NCI-H1105 (cell line): ENCODE measurements around the gene CDHR4.
"Not testable (repeated sequence)": the region's sequence is repeated elsewhere in the genome, so short reads cannot be mapped to it uniquely, and the experiment has no call there.

ENCODE experiments used
- DNase-seq: peaks from one replicate; lab custom pipeline; 2025; lab: John Stamatoyannopoulos, UW

CDHR4 gene

DNA sequence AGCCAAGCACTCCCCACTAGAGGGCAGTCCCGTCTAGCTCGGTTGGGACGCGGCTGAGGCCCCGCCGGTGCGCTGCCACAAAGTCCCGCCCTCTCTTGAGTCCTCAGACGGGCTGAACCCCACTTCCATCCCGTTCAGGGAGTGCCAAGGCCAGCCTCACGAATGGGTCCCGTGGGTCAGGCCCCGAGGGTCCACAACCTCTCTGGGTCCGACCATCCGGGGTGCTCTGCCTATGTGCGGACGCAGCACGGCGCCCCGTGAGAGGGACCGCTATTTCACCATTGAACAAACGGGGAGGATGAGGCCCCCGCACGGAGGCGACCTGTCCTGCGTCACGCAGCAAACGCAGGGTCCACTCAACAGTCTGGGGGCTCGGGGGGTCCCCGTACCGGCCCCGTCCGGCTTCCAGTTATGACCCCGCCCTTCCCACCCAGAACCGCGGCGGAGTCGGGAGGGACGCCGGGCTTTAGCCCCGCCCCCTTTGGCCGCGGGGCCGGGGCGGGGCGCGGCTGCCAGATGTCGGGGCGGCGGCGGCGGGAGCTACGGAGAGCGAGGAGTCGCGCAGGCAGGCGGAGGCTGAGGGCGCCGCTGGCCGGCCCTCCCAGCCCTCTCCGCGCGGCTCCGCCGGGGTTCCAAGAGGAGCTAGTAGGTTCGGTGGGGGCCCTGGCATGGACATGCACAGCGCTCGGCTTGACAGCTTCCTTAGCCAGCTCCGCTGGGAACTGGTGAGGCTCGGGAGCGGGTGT, 3.2 kb upstream of the CDHR4 start, which contains the start of gene INKA1:
TSS of gene INKA1 (plus strand) at position 543 of the 746 bp plus-strand sequence. CDS start at position 675, 132 bp downstream.
- peak; percentile 66 for DNase-seq

DNA sequence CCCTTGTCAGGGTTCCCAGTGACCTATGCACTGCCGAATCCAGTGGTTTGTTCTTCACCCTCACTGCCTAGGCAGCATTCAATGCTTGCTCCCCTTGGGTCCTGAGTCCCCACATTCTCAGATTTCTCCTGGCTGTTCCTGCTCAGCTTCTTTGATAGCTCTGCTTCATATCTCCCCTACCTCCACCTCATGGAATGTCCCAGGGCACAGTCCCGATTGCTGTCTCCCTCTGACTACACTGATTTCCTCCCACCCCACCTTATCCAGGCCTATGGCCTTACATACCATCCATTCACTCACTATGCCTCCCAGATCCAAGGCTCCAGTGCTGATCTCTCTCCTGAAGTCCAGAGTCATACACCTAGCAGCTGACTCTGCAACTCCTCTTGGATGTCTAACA, 1.5 kb upstream of the CDHR4 start:
- DNase-seq, result no peak

DNA sequence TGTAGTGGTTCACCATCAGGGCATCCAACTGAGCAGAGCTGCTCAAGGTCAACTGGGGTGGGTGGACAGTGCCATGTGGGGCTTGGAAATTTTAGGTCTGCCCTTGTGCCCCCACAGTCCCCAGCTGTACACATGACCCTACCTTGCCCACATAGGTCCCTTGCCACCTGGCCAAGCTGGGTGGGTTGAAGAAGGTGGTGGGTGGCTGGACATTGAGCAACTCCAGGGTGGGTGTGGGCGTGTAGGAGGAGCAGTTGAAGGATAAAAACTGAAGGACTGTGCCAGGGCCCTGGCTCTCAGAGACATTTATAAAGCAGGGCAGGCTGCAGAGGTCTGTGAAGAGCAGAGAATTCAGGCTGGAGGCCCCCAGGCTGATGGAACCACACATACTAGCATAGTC, 568 bp downstream of the CDHR4 start:
- no peak for DNase-seq

DNA sequence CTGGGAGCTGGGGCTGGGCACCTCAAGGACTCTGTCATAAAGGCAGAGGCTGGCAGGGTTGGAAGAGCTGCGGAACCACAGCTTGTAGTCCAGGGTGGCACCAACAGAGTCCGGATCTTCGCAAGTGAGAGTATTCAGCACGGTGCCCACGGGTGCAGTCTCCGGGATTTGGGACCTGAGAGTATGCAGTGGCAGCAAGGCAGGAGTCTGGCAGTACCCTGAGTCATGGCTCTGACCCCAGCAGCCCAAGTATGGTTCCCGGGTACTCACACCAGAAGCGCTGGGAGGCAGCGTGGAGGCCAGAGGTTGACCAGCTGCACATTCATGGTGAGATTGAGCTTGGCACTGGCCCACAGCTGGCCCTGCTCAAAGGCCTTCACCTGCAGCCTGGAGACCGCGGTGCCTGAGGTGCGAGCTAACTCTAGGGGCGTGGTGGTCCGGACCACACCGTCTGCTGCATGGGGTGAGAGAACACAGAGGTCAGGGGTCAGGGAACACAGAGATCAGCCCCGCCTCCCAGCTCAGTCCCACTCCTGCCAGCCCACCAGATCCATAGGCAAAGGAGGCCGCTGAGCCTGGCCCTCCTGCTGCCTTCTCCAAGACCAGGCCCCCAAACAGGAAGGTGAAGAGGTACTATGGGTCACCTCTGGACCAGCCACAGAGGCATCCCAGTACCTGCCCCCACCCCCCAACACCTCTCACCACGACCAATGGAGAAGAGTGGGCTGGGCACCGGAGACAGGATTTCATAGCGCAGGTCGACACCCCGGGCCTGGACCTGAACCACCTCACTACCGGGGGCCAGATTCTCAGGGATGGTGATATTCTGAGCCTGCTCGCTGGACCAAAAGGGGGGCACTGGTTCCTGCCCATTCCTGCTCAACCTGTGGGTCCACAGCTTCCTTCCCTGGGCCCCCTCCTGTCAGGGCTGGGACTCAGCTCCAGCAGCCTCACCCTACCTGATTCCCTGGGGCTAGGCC, 4.5 kb downstream of the CDHR4 start:
- DNase-seq, result no peak

DNA sequence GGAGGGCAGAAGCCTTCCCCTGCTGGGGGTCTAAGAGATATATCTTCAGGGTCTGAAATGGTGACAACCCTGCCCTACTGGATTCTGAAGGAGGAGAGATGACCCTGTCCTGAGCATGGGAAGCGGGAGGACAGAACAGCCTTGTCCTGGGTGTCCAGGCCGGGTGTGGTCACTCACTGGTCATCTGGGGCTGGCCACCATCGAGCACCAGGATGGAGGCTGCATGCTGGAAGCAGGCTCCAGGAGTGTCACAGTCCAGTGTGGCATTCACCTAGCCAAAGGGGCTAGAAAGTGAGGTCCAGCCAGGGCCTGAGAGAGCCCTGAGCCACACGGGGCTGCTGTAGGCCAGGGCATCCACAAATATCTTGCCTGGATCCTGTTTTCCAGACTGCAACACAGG, 5.2 kb downstream of the CDHR4 start:
- no peak for DNase-seq

DNA sequence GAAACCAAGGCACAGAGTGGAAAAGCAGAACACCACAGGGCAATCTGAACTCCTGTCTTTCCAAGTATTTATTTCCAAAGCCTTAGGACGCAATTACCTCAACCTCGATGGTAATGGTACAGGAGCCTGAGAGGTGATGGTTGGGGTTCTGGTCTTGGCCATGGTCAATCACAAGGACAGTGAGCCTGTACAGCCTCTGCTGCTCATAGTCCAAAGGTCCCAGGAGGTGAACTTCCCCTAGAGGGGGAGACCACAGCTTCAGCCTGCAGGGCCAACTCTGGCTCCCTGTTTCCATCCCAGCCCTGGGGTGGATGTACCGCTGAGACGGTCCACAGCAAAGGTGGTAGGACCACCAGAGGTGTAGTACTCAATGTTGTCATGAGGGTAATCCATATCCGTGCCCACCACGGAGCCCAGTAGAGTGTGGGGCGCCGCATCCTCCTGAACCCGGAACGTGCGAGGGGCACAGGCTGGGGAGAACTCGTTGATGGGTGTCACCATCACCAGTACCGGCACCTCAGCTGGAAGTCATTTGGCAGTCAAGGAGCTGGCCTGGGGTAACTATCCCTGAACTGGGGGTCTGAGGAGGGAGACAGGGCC, 6.1 kb downstream of the CDHR4 start:
- DNase-seq, result no peak

DNA sequence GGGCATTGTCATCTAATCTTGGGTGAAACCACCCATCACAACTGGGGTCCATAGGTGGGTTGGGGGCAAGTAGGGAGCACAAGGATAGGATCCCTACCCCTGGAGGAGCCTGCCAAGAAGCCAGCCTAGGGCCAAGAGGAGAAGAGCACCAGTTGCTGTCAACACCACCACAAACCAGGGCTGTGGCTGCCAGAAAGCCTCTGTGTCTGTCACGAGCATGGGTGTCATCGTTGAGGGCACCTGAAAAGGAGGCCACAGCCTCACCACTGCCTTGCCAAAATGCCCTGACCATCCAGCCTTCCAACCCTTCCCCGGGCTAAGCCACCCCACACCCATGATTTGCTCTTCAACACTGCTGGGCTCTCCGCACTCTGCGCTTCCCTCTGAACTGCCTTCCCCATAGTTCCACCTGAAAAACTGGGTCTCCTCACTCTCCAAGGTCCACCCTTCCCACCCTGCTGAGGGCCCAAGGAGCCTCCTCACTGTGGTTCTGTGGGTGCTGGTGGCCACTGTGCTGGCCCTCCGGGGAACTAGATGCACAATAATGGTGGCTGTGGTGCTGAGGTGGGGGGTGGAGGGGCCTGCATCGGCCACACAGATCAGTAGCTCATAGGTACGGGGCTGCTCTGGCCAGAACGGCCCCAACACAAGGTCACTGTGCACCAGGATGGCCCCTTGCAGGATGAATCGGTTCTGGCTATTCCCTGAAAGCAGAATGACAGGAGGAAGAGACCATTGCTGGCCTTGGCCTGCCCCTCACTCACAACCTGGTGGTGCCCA, 7.1 kb downstream of the CDHR4 start:
- no peak for DNase-seq

DNA sequence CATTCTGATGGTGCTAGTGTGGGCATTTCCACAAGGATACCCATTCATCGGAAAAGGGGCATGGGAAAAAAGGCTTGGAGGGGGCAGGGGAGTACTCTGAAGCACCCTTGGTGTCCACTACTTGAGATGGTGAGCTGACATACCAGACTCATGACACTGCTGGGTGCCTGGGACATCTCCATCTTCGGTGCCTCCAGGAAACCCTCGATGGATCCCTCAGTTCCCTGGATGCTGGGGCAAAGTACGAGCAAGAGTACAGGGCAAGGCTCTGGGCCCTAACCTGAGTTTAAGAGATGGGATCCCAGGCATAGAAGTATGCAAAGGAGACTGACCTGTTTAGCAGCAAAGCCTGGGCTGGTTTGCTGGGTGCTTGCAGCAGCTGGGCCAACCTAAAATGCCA, 8.1 kb downstream of the CDHR4 start:
- no peak for DNase-seq

DNA sequence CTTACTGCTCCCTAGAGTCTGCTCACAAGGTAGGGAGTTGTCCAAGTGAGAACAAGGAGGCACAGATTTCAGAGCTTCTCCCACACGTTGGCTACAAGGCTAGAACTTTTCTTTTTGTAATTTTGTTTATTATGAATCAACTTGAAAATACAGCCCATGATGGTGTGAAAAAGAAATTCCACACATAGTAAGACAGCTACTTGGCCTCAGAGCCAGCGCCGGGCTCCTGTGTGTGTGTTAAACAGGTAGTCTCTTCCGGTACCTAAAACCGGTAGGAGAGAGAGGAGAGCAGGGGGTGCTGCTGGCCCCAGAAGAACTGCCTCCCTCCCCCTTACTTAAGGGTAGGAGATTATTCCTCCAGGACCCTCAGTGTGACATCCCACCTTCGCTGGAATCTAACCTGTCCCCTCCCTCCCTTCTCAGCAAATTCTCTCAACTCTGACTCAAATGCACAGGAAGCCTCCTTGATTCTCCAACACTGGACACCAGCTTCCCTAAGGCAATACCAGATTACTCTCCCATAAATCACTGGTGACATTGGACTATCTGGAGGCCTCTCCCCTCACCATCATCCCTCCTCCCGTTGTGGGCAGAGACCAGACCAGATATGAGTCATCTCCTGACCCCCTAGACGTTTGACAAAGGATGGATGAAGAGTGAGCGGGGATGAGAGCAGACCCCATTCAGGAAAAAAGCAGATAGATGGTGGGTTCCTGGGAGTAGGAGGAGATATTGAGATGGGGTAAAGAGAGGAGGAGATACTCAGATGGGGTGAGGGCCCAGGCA, 8.9 kb downstream of the CDHR4 start:
- no peak for DNase-seq

DNA sequence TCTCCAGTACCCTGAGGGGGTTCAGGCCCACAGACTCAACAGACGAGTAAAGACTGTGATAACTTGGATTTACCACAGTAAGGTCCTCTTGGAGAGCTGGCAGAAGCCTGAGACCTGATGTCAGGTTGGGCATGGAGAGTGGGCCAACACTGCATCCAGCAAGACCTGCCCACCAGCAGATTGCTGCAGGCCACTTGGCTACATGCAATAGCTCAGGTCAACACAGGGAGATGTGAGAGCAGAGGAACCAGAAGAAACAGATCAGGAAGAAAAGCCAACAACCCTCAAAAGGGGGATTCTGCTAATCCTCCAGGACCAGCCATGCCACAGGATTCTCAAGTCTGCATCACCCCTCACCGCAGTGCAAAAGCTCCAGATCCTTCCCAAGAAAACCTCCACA, 11.6 kb downstream of the CDHR4 start:
- no peak for DNase-seq

DNA sequence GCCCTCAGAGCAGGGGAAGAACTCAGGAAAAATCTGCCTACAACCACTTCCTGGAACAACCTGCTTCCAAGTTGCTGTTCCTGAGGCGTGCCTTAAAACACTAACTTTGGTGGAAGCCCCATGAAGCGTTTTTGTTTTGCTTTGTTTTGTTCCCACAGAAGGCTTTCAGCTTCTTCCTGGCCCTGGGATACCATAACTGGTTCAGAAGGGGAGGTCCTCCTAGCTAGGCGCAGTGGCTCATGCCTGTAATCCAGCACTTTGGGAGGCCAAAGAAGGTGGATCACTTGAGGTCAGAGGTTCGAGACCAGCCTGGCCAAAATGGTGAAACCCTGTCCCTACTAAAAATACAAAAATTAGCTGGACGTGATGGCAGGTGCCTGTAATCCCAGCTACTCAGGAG, 12.1 kb downstream of the CDHR4 start:
- DNase-seq, result no peak

DNA sequence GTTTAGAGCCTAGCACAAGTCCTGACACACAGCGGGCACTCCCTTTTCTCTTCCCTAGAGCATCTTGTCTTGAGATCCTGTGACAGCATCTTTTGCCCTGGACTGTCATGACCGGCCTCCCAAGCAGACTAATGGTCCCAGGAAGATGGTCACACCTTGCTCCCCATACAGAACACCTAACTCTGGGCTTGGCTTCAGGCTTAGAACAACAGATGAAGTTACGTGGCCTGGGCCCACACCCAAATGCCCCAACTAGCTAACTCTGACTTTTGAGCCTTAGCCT, 12.6 kb downstream of the CDHR4 start:
- no peak for DNase-seq

DNA sequence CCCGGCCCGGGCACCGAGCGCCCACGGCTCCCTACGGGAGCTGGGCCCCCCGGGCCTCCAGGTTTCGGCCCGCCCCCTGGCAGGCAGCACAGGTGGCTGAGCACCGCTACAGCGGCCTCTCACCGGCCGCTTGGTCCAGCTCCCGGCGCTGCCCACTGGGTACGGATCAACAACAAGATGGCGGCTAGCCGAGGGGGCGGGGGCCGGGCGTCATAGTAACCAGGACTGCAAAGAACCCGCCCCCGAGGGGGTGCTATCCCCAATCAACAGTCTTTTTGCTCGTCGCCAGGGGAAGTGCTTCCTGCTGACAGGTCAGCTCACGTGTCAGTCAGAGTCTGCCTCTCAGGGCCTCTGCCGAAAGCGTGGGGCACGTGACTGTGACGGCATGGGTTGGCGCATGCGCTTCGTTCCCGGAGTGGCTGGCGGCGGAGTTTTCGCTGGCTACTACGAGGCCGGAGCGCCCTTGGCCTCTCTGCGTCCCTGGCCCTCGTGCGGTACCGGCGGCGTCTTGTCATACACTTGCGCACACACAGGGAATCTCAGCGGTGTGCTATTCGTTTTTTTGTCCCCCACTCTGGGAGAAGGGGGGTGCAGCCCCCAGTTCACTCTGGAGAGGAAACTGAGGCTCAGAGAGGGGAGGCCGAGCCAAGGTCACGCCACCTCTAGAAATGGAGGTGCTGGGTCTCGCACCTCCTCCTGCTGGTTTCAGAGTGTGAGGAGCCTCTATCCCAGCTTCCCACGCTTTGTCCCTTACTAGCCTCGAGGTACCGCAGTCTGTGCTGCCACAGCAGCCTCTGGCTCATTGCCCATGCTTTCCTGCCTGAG, 13.1 kb downstream of the CDHR4 start, which contains the start of gene IP6K1:
TSS of gene IP6K1 (minus strand) at position 186 of the 825 bp plus-strand sequence. CDS start 38,502 bp downstream, outside the sequence.
- DNase-seq, result peak; percentile 93

DNA sequence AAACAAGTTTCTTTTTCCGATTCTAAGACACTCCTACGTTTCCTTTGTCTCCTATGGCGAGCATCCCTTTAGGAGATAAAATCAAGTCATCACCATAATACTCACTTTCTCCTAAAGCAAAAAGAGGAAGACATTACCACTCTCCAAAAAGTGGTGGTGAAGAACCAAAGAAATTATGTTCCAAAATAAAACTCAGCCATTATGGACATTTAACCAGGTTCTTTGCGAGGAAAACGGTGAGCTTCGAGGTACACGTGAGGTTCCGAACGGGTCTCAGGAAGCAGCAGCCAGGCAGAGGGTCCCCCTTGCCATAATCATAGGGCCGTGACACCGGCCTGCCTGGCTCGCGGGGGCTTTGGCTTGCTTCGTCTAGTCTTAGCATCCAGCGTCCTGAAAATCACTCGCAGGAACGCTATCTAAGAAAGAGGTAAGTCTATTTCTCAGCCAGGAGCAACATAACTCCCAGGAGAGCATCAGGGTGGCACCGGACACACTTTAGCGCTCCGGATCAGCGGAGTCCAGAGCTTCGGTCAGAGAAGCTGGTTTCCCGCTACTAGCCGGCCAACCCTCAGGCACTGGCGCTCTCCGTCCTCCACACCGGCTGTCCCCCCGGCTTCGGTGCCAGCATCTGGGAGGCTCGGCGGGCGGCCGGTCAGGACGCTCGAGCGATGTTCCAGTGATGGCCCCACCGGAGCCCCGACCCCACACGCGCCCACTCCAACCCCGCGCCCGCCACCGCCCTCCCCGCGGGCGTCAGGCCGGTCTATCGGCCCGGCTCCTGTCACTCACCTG, 13.9 kb downstream of the CDHR4 start:
- no peak for DNase-seq

DNA sequence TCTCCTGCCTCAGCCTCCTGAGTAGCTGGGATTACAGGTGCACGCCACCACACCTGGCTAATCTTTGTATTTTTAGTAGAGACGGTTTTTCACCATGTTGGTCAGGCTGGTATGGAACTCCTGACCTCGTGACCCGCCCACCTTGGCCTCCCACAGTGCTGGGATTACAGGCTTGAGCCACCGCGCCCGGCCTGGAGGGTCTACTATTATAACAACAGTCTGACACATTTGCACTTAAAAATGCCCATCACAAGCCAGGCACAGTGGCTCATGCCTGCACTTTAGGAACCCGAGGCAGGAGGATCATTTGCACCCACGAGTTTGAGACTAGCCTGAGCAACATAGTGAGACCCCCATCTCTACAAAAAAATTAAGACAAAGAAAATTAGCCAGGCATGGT, 17.4 kb downstream of the CDHR4 start:
- DNase-seq, result not testable (repeated sequence)

DNA sequence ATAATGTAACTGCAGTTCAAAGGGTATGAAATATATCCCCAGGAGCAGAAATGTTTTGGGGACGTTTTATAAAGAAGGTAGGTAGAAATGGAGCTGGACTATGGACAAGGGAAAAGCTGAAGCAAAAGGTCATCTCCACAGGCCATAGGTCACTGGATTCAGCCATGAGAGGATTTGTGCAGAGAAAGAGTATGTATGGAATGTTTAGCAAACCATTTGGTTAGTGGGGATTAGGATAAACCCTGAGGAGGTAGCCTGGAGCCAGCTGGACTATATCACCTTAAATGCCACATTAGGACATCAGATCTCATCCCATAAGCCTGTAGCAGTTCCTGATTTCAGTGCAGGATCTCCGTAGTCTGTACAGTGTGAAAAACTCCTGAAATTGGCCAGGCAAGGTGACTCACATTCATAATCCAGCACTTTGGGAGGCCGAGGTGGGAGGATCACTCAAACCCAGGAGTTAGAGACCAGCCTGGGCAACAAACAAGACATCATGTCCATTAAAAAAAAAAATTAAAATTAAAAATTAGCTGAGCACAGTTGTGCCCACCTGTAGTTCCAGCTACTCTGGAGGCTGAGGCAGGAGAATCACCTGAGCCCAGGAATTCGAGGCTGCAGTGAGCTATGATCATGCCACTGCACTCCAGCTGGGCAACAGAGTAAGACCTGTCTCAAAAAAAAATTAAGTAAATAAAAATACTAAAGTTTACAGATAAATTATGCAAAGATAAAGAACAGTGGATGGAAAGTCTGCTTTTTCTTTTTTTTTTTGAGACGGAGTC, 18.1 kb downstream of the CDHR4 start:
- DNase-seq, result no peak

DNA sequence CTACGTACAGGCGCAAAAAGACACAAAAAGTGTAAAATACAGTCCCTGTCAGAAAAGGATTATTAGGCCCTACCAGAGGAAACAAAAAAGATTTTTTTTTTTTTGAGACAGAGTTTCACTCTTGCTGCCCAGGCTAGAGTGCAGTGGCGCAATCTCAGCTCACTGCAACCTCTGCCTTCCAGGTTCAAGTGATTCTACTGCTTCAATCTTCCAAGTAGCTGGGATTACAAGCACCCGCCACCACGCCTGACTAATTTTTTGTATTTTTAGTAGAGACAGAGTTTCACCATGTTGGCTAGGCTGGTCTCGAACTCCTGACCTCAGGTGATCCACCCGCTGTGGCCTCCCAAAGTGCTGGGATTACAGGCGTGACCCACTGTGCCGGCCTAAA, 18.7 kb downstream of the CDHR4 start:
- not testable (repeated sequence) for DNase-seq
